Glomerular visceral epithelial cell (primary cell): ENCODE results near the gene ADAMTS6.
A peak's percentile ranks its signal among the peaks of the same experiment; 100 is the strongest.

ENCODE experiments used
- DNase-seq: peaks from one replicate; pipeline ENCODE4 v3.0.0-alpha.2; 2016; ENCODE audit errors: extremely low spot score

ADAMTS6 gene

GRCh38 chr5:65276178-65276890, 205.4 kb downstream of the ADAMTS6 start:
- no peak for DNase-seq

- DNase-seq, result no peak
Observed at GRCh38 chr5:65271906-65272305, 209.8 kb downstream of the ADAMTS6 start.

- DNase-seq, result no peak
Observed at GRCh38 chr5:65268525-65268924, 213.2 kb downstream of the ADAMTS6 start.

GRCh38 chr5:65264420-65264819, 217.3 kb downstream of the ADAMTS6 start:
- no peak for DNase-seq

GRCh38 chr5:65263321-65263720, 218.4 kb downstream of the ADAMTS6 start:
- no peak for DNase-seq

GRCh38 chr5:65262649-65263059, 219.1 kb downstream of the ADAMTS6 start:
- peak; percentile 66 for DNase-seq

- DNase-seq, result peak; percentile 58
Observed at GRCh38 chr5:65262096-65262495, 219.6 kb downstream of the ADAMTS6 start.

- DNase-seq, result no peak
Observed at GRCh38 chr5:65261499-65261898, 220.2 kb downstream of the ADAMTS6 start.

GRCh38 chr5:65255294-65255693, 226.4 kb downstream of the ADAMTS6 start:
- no peak for DNase-seq

GRCh38 chr5:65252977-65253376, 228.7 kb downstream of the ADAMTS6 start:
- DNase-seq, result no peak

GRCh38 chr5:65248896-65249295, 232.8 kb downstream of the ADAMTS6 start:
- DNase-seq, result no peak

GRCh38 chr5:65247594-65247993, 234.1 kb downstream of the ADAMTS6 start:
- no peak for DNase-seq

GRCh38 chr5:65246741-65247140, 235.0 kb downstream of the ADAMTS6 start:
- DNase-seq, result no peak

GRCh38 chr5:65244031-65244430, 237.7 kb downstream of the ADAMTS6 start:
- no peak for DNase-seq

GRCh38 chr5:65243161-65243560, 238.6 kb downstream of the ADAMTS6 start:
- DNase-seq, result no peak

GRCh38 chr5:65229841-65230240, 251.9 kb downstream of the ADAMTS6 start:
- DNase-seq, result no peak

GRCh38 chr5:65213921-65214525, 267.7 kb downstream of the ADAMTS6 start:
- DNase-seq, result no peak

GRCh38 chr5:65209341-65209740, 272.4 kb downstream of the ADAMTS6 start:
- DNase-seq, result peak; percentile 72

GRCh38 chr5:65204966-65205365, 276.8 kb downstream of the ADAMTS6 start:
- DNase-seq, result no peak

GRCh38 chr5:65203746-65204145, 278.0 kb downstream of the ADAMTS6 start:
- DNase-seq, result peak; percentile 79

GRCh38 chr5:65199993-65200675, 281.6 kb downstream of the ADAMTS6 start:
- peak; percentile 47 for DNase-seq

GRCh38 chr5:65198456-65199120, 283.1 kb downstream of the ADAMTS6 start:
- DNase-seq, result peak; percentile 98
